NCI-H345 treated with DMSO at 0.1 percent for 48 hours (cell line): ENCODE data around the gene ZDHHC3.

Experiments used
- DNase-seq: peaks from one replicate; lab custom pipeline; 2025; ENCODE audit not compliant: unreplicated experiment; lab: John Stamatoyannopoulos, UW

Gene ZDHHC3, protein sequence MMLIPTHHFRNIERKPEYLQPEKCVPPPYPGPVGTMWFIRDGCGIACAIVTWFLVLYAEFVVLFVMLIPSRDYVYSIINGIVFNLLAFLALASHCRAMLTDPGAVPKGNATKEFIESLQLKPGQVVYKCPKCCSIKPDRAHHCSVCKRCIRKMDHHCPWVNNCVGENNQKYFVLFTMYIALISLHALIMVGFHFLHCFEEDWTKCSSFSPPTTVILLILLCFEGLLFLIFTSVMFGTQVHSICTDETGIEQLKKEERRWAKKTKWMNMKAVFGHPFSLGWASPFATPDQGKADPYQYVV

DNA sequence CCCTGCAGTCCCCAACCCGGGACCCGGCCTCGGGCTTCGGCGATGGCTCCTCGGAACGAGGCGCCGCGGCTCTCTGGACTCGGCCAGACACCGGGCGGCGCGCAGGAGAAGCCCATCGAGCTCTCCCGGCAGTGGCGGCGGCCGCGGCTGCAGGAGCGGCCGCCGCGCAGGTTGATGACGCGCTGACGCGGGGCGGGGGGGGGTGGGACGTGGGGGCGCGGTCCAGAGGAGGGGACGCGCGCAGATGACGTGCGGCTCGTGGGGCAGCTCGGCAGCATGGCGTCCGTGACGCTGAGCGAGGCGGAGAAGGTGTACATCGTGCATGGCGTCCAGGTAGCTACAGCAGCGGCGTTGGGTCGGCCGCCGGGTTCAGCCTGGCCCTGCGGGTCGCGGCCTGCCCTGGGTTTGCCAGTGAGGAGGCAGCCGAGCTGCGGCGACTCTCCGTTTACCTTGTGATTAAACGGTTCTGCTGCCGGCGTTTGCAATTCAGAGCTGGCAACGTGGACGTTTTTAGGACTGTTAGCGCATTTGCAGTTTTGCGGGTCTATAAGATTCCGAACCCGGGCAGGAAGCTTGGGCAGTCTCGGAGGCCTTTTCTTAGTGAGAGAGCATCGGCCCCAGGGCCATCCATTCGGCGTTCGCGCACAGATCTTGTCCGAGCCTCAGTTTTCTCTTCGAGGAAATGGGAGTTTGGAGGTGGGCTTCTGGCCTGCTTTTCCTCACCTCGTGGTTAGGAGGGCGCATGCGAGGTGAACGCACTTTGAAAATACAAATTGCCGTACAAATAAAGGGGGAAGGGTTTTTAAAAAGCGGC, at the start of gene ZDHHC3, which contains the start of gene EXOSC7:
Gene ZDHHC3, minus strand, starts transcription at position 173 of the 814 bp plus-strand sequence. CDS start 16,738 bp downstream, outside the sequence.
Gene EXOSC7, plus strand, starts transcription at position 243 of the 814 bp plus-strand sequence. Its CDS starts 34 bp downstream, at position 277.
- DNase-seq = peak; percentile 58

DNA sequence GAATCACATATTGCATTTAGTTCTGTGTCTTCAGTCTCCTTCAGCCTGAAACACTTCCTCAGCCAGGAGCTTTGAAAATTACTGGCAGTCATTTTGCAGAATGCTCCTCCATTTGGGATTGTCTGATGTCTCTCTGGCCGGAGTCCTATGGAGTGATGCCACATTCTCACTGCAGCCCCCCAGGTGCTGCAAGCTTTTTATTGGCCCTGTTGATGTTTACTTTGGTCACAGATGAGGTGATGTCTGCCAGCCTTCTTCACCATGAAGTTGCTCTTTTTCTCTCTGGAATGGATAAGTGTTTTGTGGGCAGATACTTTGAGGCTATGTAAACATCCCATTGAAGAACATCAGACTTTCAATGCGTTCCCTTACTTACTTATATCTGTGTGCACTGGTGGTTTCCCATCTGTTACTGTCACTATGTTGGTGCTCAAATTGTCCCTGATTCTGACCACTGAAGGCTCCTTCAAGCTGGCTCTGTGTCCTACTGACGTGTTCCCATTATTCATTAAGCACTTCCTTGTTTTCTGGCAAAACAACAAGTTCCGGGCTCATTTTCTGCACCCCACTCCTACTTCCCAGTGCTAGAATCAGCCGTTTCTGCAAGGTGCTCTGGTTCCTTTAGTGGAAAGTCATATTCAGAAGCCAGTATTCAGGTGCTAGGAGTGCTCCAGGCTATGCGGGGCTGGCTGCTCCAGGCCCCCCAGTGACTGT, 48.7 kb upstream of the ZDHHC3 start:
- no peak for DNase-seq

DNA sequence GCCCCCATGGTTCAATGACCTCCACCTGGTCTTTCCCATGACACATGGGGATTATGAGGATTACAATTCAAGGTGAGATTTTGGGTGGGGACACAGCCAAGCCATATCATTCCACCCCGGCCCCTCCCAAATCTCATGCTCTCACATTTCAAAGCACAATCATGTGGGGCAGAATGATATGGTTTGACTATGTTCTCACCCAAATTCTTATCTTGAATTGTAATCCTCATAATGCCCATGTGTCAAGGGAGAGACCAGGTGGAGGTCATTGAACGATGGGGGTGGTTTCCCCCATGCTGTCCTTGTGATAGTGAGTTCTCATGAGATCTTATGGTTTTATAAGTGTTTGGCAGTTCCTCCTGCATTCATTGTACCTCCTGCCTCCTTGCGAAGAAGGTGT, 47.7 kb upstream of the ZDHHC3 start:
- no peak for DNase-seq

DNA sequence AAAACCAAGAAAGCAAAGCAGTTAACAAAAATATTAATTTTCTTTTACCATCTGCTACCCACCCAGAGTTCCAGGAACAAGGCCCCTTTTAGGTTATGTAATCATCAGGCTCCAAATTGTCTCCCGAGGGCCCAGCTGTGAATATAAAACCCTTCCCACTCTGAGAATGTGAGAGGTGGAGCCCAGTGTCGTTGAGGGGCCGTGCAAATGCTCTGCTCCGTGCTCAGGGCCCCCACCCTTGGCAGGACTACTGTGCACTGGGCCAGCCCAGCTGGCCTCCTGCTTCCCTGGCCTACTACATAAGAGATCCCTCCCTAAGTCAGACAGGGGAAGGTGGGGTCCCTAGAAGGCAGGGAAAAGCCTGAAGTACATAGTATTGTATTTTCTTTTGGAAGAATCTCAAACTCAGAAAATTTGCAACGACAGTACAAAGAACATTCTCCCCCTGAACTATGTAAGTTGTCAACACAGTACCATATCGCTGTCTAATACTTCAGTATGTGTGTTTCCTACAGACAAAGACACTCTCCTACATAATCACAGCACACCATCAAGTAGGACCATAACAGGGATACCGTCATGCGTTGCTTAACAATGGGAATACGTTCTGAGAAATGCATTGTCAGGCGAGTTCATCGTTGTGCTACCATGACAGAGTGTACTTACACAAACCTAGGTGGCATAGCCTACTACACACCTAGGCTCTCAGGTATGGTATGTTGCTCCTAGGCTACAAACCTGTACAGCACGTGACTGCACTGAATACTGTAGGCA, 45.7 kb upstream of the ZDHHC3 start:
- no peak for DNase-seq

DNA sequence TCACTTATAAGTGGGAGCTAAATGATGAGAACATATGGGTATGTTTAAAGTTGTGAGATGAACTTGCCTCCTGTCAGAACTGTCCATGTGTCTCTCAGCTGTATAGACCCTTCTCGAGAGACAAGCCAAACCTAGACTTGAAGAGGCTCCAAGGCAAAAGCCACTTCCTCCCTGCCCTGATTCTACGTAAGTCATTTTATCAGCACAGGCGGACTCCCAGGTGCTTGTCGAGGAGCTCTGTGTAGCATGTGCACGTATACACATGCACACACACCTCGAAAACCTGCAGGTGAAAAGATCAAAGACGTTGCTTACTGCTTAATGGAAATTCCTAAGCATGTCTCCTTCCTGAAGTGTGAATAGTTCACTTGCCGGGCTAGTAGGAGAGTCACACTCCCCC, 44.6 kb upstream of the ZDHHC3 start:
- no peak for DNase-seq

DNA sequence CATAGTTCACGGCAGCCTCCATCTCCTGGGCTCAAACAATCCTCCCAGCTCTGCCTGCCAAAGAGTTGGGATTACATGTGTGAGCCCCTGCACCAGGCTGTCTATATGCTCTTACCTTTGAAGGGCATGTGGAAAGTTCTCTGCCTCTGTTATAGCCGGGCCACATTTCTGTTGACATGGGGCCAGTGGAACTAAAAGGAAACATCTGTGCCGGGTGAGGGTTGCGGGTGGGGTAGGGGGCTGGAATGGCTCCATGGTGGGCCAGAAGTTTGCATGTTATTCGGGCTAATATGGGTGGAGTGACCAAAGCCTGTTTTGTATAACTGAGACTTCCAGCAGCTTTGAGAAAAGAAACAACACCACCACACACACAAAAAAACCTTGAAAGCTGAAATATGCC, 41.8 kb upstream of the ZDHHC3 start:
- DNase-seq = no peak

DNA sequence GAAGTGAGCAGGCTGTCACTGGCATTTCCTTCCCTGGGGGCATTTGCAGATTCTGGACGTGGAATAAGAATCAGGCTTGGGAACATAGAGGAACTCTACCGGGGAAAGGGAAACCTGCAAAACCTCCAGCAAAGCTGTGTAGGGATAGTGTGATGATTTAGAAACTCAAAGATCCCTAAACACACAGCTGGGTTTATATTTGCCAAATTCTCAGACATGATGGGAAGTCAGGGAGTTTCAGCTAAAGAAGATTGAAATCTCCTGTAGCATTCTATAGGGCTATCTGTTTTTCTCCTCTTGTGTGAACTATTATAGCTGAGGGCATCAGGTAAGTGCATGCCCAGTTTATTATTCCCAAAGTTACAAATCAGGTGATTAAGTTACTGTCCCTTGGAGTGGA, 40.9 kb upstream of the ZDHHC3 start:
- DNase-seq = no peak

DNA sequence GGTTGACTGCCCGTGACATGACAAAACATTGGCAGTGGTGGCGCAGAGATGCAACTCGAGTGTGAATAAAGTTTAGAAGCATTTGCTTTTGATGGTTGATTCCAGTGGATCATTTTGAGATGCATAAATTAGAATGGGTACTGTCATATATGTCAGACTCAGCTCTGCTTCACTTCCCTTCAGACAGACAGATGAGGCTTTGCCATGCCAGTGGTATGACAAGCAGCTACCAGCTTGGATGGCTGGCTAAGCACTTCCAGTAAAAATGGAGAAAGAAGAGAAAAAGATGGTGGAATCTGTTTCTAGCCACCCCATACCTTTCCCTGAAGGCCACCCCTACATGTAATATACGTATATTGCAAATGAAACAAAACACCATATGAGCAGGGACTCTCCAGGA, 36.6 kb upstream of the ZDHHC3 start:
- DNase-seq = no peak

DNA sequence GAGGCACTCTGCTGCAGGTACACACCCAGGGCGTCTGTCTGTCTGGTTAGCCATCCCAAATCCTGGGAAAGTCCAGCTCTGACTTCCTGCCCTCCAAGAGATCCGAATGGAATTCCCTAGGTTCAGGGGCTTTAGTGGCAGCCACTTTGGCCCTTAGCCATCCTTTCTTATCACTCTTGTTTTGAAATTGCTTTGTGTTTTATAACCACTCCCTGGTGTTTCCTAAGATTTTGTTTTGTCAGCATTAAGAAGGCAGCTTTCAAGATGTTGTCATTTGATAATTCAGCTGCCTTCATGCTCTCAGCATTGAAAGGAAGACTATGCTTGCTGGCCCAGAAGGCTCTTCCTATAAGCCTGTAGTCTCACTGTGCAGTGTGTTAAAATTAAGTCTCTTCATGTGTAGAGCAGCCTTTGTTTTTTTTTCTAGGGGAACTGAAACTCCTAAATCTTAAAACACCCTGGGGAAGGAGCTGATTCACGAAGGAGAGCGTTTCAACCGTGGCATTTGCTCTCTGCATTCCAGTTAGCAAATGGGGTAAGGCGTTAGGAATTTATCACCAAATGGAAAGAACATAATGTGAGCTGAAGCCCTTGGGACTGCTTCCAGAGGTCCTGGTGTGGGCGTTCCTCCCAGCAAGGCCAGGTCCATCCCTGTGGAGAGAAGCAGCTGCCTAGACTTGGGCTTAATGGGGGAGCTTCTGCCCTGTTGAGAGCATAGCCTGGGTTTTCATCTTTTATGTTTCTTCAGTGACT, 36.0 kb upstream of the ZDHHC3 start:
- no peak for DNase-seq

DNA sequence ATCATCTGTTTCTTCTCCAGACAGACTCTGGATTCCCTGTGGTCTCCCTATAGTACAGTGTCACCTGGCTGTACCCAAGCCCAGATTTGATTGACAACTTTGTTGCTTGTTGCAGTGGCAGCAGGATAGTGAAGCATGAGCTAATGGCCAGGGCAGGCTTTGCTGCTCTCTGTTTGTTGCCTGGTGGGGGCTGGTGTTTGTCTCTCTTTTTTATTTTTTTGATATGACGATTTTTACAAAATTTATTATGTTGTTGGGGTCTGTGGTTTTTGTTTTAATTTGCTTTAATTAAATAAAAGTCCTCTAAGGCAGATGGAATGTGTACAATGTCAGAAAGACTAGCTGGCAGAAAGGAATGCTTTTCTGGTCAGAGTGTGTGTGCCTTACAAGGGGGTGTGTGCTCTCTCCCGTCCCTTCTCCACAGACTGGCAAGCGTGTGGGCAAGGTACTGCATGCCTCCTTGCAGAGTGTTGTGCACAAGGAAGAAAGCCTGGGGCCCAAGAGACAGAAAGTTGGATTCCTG, 34.9 kb upstream of the ZDHHC3 start:
- no peak for DNase-seq

DNA sequence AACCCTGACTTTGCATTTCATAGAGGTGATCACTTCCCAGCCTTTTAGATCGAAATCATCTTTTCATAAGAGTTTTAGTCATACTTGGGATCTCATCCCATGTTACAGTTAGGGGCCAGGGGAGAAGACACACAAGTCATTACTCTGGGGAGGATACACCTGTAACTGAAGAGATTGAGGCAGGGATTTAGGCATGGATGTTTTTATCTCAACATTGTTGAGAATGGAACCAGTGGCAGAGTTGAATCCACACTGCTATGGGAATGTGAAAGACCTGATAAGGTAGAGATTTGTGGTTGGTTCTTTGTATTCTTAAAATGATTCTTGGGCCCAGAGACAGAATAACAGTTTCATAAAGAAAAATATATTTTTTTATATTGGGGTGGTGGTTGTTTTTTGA, 33.9 kb upstream of the ZDHHC3 start:
- DNase-seq = no peak

DNA sequence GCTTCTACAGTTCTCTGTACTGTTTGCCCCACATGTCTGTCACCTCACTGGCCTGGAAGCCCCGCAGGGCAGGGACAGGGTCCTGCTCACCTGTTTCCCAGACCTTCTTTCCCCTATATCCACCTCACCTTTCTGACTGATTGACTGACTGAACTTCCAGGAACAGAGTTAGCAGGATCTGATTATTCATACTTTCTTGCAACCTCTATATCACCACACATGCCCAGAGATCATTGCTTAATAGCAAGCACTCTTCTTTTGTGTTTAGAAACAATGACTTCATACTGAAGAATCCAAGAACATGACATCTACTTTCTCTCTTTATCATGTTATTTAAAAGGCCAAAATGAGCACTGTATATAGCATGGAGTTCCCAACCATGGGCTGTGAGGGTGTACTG, 32.1 kb upstream of the ZDHHC3 start:
- no peak for DNase-seq

DNA sequence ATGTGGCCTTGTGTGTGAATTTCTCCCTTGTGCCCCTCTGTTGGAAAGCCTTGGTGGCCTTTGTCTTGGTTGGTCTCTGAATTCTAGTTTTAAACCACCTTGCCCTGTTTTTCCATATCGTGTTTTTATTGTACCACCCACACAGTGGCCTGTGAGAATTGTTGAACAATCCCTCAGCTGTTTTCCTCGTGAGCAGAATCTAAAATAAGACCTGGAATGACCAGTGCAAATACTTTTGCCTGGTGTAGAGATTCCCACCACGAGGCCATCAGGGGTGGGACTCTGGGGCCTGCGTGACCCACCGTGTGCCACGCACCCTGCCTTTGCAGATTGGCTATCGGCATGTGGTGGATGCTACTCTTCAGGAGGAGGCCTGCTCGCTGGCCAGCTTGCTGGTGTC, 31.1 kb upstream of the ZDHHC3 start:
- DNase-seq = no peak

DNA sequence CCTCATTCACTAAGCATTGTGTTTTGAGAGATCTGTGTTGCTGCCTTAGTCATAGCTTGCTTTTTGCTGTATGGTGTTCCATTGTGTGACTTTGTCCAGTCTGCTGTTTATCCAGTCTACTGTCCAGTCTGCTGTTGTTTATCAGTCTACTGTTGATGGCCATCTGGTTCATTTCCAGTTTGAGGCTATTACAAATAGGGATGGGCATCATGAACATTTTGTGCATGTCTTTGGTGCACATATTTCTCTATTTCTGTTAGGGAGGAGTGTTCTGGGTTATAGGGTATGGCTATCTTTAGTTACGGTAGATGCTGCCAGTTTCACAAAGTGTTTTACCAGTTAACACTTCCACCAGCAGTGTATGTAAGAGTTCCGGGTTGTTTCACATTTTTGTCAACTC, 27.9 kb upstream of the ZDHHC3 start:
- DNase-seq = no peak

DNA sequence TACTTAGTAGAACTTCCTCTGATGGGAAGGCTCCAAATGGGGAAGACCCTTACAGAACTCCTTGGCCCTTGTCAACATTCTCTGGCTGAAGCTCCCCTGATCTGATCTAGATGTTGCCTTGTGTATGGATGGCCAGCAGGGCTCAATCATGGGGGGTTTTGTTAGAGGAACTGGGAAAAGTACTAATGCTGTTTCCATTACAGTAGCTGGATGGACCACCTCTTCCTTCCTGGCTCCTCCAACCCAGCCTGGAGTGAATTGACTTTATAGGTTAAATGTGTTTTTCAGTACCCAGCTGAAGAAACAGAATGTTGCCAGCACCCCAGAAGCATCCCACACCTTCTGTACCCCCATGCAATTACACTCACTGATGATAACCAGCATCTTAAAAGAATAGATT, 27.4 kb upstream of the ZDHHC3 start:
- no peak for DNase-seq

DNA sequence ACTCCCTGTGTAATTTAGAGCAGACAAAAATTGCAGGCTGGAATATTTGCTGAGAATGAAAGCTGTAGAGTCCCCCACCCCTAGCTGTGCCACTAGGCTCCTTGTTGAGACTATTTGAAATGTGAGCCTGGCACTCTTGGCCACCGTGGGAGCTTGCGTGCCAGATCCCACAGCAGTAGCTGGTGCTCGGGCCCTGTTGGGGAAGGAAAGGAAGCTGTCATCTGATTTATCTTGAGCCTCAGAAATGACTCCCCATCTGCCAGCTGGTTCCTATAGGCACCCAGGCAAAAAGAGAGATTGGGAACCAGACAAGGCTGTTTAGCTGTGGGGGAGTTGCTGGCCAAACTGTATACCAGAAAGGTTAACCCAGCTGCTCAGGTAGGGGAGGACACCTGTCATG, 26.7 kb upstream of the ZDHHC3 start:
- no peak for DNase-seq

DNA sequence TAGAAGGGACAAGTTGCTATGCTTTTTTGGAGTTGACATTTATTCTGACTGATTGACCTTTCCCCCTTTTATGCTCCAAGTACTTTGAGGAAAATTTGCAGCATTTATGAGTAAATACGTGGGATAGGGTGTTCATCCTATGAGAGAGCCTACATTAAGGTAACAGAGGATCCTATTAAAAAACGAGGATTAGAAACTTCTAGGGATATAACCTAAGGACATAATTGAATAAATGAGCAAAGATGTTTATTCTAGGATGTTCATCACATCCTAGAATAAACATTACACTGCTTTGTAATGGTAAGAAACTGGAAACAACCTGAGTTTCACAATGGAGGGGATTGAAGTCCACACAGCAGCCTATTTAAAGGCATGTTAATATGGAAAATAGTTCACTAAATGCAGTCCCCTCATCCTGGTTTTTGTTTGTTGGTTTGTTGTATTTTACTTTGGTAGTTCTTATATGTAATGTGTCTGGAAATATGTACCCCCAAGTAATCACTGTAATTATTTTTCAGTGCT, 26.2 kb upstream of the ZDHHC3 start:
- DNase-seq = no peak

DNA sequence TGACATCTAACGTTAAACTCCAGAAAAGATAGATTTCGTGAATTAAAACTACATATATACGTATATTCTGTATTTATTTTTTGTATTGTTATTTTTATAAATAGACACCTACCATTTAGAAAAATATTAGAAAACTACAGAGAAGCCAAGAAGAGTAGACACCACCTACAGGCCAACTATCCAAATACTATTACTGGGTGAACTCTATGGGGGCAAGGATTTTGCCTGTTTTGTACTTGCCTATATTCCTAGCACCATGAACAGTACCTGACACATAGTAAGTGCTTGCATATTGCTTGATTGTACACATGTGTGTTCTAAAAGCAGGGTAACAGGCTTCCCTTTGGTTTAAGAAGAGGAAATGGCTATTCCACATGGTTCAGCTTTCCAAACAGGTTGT, 25.8 kb upstream of the ZDHHC3 start:
- no peak for DNase-seq

DNA sequence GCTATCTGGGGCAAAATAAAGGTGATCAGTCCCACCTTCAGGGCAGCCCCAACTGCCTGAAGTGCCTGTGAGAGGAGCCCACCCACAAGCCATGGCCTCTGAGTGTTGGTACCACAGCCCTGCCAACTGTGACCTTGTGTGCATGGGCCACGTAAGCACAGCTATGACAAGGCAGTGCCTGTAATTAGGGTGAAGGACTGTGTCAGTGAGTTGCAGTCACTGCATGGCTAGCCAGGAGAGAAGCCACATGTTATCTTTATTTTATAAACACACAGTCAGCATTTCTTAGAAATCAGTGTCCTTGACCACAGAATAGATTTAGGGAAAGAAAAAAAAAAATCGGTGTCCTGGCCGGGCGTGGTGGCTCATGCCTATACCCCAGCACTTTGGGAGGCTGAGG, 24.8 kb upstream of the ZDHHC3 start:
- DNase-seq = no peak

DNA sequence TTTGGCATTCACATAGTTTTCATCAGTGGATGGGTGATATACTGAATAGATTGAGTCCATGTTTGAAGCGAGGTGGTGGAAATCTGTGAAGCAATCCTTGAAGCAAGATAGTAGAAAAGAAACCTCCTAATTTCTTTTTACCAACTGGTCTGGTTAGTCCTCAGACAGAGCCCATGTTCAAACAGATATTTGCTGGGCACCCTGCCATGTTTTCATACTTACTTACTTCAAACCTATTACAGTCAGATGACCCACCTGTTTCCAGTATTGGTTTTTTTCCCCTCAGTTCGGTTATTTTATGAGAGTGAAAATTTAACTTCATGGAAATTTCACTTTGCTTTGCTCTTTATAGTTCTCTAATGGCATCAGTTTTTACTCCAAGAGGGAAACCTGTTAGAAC, 23.8 kb upstream of the ZDHHC3 start:
- no peak for DNase-seq
